IMR-90 (cell line): ENCODE measurements around the gene PITX3. TPM values are rescaled to one million over a fixed set of nuclear protein-coding genes. Genes with fewer than 3 reads are reported as not detected.

Source experiments
- ATAC-seq: fragments of 200-7000 bp; cut with Tn5 transposase; 2 replicates; pipeline ENCODE4 v1.9.1; 2020; ENCODE audit warnings: low read depth, mild to moderate bottlenecking, moderate library complexity
- BruUV-seq: library from RNA; stranded (reverse); fragments of 400-500 nt; replicated peaks from 2 replicates; lab custom pipeline; 2021; lab: Mats Ljungman, UMichigan
- CTCF ChIA-PET: fragments of 300-600 bp; formaldehyde crosslinking; extraction: SDS; loops from one replicate; lab custom pipeline; 2021; ENCODE audit warnings: antibody characterized with exemption; lab: Yijun Ruan, JAX
- POLR2A ChIA-PET: fragments of 300-600 bp; sonication (Branson Sonifier 250); formaldehyde crosslinking; loops from one replicate; lab custom pipeline; 2022; ENCODE audit warnings: antibody characterized with exemption; ENCODE audit not compliant: unreplicated experiment; lab: Charles Lee
- DNase-seq: peaks from one replicate; pipeline ENCODE4 v3.0.0; 2013
- H2AFZ ChIP-seq: replicated peaks from 2 replicates; pipeline ENCODE3; 2013; ENCODE audit warnings: low read length, mild to moderate bottlenecking; ENCODE audit not compliant: poor library complexity
- H2AK5ac ChIP-seq: 2 replicates; pipeline ENCODE4 v1.6.1; 2013; ENCODE audit warnings: low read depth, low read length, inconsistent platforms
- H2AK9ac ChIP-seq: replicated peaks from 2 replicates; pipeline ENCODE3; 2013; ENCODE audit warnings: mild to moderate bottlenecking, low read depth, low read length, moderate library complexity; ENCODE audit not compliant: poor library complexity
- H2BK120ac ChIP-seq: 2 replicates; pipeline ENCODE4 v1.6.1; 2013; ENCODE audit warnings: low read depth, low read length, inconsistent platforms
- H2BK15ac ChIP-seq: 3 replicates; pipeline ENCODE4 v1.6.1; 2013; ENCODE audit warnings: low read depth, low read length, inconsistent platforms
- H2BK20ac ChIP-seq: 2 replicates; pipeline ENCODE4 v1.6.1; 2013; ENCODE audit warnings: low read depth, mild to moderate bottlenecking, inconsistent platforms, low read length, moderate library complexity
- H2BK5ac ChIP-seq: 2 replicates; pipeline ENCODE4 v1.6.1; 2013; ENCODE audit warnings: mild to moderate bottlenecking, low read depth, low read length, inconsistent platforms; ENCODE audit not compliant: poor library complexity, severe bottlenecking
- H3K14ac ChIP-seq: replicated peaks from 2 replicates; pipeline ENCODE4 v1.6.1; 2013; ENCODE audit warnings: low read depth, low read length, inconsistent platforms
- H3K18ac ChIP-seq: 2 replicates; pipeline ENCODE4 v1.6.1; 2013; ENCODE audit warnings: low read depth, low read length, control low read depth
- H3K23ac ChIP-seq: 2 replicates; pipeline ENCODE4 v1.6.1; 2013; ENCODE audit warnings: low read depth, low read length, inconsistent platforms
- H3K27ac ChIP-seq: 2 replicates; pipeline ENCODE4 v1.5.1; 2013; ENCODE audit warnings: mild to moderate bottlenecking, control low read depth, low read length; ENCODE audit not compliant: insufficient read depth
- H3K27me3 ChIP-seq: 2 replicates; pipeline ENCODE4 v1.6.1; 2013; ENCODE audit warnings: low read length; ENCODE audit not compliant: control insufficient read depth, insufficient read depth
- H3K36me3 ChIP-seq: 2 replicates; pipeline ENCODE4 v1.6.1; 2013; ENCODE audit warnings: low read length, mixed read lengths; ENCODE audit not compliant: control insufficient read depth, insufficient read depth
- H3K4ac ChIP-seq: 2 replicates; pipeline ENCODE4 v1.6.1; 2013; ENCODE audit warnings: low read depth, low read length, inconsistent platforms
- H3K4me1 ChIP-seq: 2 replicates; pipeline ENCODE4 v1.6.1; 2013; ENCODE audit warnings: low read length, mixed read lengths; ENCODE audit not compliant: control insufficient read depth, insufficient read depth
- H3K4me2 ChIP-seq: 2 replicates; pipeline ENCODE4 v1.6.1; 2013; ENCODE audit warnings: low read depth, mild to moderate bottlenecking, control low read depth, low read length, moderate library complexity
- H3K4me3 ChIP-seq: 2 replicates; pipeline ENCODE4 v1.5.1; 2013; ENCODE audit warnings: low read depth, mild to moderate bottlenecking, control low read depth, low read length, moderate library complexity; ENCODE audit not compliant: insufficient read depth
- H3K56ac ChIP-seq: 2 replicates; pipeline ENCODE4 v1.6.1; 2013; ENCODE audit warnings: low read length, inconsistent platforms; ENCODE audit not compliant: insufficient read depth; ENCODE audit errors: extremely low read depth
- H3K79me1 ChIP-seq, 2 experiments: 2 replicates each; pipeline ENCODE4 v1.6.1; 2013; ENCODE audit warnings: low read length in 2 of 2, inconsistent platforms in 1 of 2, low read depth in 1 of 2
- H3K9ac ChIP-seq: 2 replicates; pipeline ENCODE4 v1.6.1; 2013; ENCODE audit warnings: low read depth, low read length, control low read depth
- H3K9me1 ChIP-seq: 2 replicates; pipeline ENCODE4 v1.6.1; 2013; ENCODE audit warnings: low read length, inconsistent platforms; ENCODE audit not compliant: insufficient read depth
- H3K9me3 ChIP-seq: 2 replicates; pipeline ENCODE4 v1.6.1; 2013; ENCODE audit warnings: low read length; ENCODE audit not compliant: control insufficient read depth, insufficient read depth
- H4K20me1 ChIP-seq: 2 replicates; pipeline ENCODE4 v1.6.1; 2013; ENCODE audit warnings: low read length, inconsistent platforms; ENCODE audit not compliant: insufficient read depth
- H4K5ac ChIP-seq: 2 replicates; pipeline ENCODE4 v1.6.1; 2013; ENCODE audit warnings: mild to moderate bottlenecking, low read depth, low read length, control low read depth
- H4K8ac ChIP-seq, 2 experiments: 2 replicates each; pipeline ENCODE4 v1.6.1; 2013; ENCODE audit warnings: low read depth in 2 of 2, low read length in 2 of 2, control low read depth in 1 of 2, inconsistent platforms in 1 of 2
- H4K91ac ChIP-seq: 2 replicates; pipeline ENCODE4 v1.6.1; 2013; ENCODE audit warnings: low read depth, low read length, inconsistent platforms; ENCODE audit not compliant: insufficient read depth
- MAFK ChIP-seq: IDR thresholded peaks from 2 replicates; pipeline ENCODE4 v1.6.1; 2012; ENCODE audit warnings: low read depth, low read length, improper control_type of control experiment
- WGBS, 2 experiments: methylation state at CpG; one replicate each; pipeline versions ENCODE4 v1.1.5 to v1.1.7; 2013; ENCODE audit warnings: missing lambda C conversion rate in 2 of 2; ENCODE audit not compliant: insufficient read length in 1 of 2; ENCODE audit errors: extremely low coverage in 2 of 2; 5-methylcytosine and 5-hydroxymethylcytosine counted together
- dilution Hi-C: fragments of 300-500 bp; cut with HindIII; formaldehyde crosslinking; loops from one replicate; pipeline ENCODE4 v1.14.3; 2018; ENCODE audit warnings: low sequenced_read_pairs; ENCODE audit not compliant: unreplicated experiment
- in situ Hi-C: fragments of 300-500 bp; cut with MboI; formaldehyde crosslinking; loops from 3 replicates; pipeline ENCODE4 v1.14.3; 2019; ENCODE audit warnings: low sequenced_read_pairs, inconsistent platforms, mixed read lengths
- intact Hi-C: fragments of 100-400 bp; cut with micrococcal nuclease; formaldehyde crosslinking; loops from 2 replicates; pipeline ENCODE4 v1.10.0; 2022
- polyA plus RNA-seq, 3 experiments: library from polyadenylated mRNA; depleted of rRNA; stranded (reverse); fragments of >200 nt; gene quantifications; 2 replicates each; pipeline ENCODE4 v1.2.3, GENCODE V29; 2012; ENCODE audit warnings: low replicate concordance in 1 of 3
- total RNA-seq: library from RNA; depleted of rRNA; stranded (reverse); fragments of >200 nt; gene quantifications from 2 replicates; pipeline ENCODE4 v1.2.3, GENCODE V29; 2012

PITX3 gene
- total and polyA plus RNA-seq, 2 of the 4 experiments (the other 2 are of a cell fraction), result not detected

- peak overlapping the region; percentile 81 for H3K9ac ChIP-seq
- H4K20me1 ChIP-seq, result peaks cover 54% of the 10 kb centered on the region
- peak overlapping the region; percentile 71 for H4K5ac ChIP-seq
- peaks cover 15% of the 10 kb centered on the region for H3K4me1 ChIP-seq
- dilution Hi-C loops (no loop called here), in situ Hi-C loops (no loop called here), intact Hi-C loops (loop anchor here (2.0 to 5.0 kb wide), 2 partner anchors 23 to 96 kb away; no protein-coding TSS in a partner anchor)
- ChIA-PET POLR2A (no interaction called here), CTCF (interaction anchor here (1.0 to 1.2 kb wide), 2 partner anchors 10 to 16 kb away, joined by 3 read pairs; no protein-coding TSS in a partner anchor)
- peak overlapping the region; percentile 64 to 68 for H4K8ac ChIP-seq
- H3K4me2 ChIP-seq, result peak overlapping the region; percentile 85
- TF ChIP-seq MAFK, result no peak
- peak overlapping the region; percentile 43 for H3K18ac ChIP-seq
- H3K4ac ChIP-seq, result peak overlapping the region; percentile 91
- peak overlapping the region; percentile 65 for H2BK5ac ChIP-seq
- peak overlapping the region; percentile 25; the same call in 1 of the 2 replicates for H3K23ac ChIP-seq
- no peak for ATAC-seq
- peak overlapping the region; percentile 89 for H3K56ac ChIP-seq
- H2BK120ac ChIP-seq, result 0 out of 2 replicates have a peak overlapping the region, but pooled peaks have one; percentile 45
- H2AK5ac ChIP-seq, result peak overlapping the region; percentile 83
- H3K4me3 ChIP-seq, result peak overlapping the region; percentile 78
- peaks cover 0 to 69% of the 10 kb centered on the region in 2 experiments; a peak in 2 of 4 replicates for H3K79me1 ChIP-seq
- H4K91ac ChIP-seq, result peak overlapping the region; percentile 85
- peak overlapping the region; percentile 81 for H3K27ac ChIP-seq
- peaks cover 35% of the 10 kb centered on the region for H3K9me1 ChIP-seq
- no peaks in the 10 kb centered on the region; the same call in 1 of the 2 replicates for H3K36me3 ChIP-seq
- no CpG with 5 or more reads among the region's 4 CpGs for WGBS, 2 experiments
- no peak for DNase-seq
- no peak overlapping the region for H2BK20ac ChIP-seq
- peak overlapping the region; percentile 97 for H3K14ac ChIP-seq
- peaks cover 3% of the 10 kb centered on the region for H3K27me3 ChIP-seq
- H2AK9ac ChIP-seq, result peak overlapping the region; percentile 95
- BruUV-seq, result no TSS peak
- no peak overlapping the region for H2BK15ac ChIP-seq
- peak overlapping the region; percentile 91 for H2AFZ ChIP-seq
- H3K9me3 ChIP-seq, result no peaks in the 10 kb centered on the region
These were observed 4.6 kb upstream of the PITX3 start for GRCh38 chr10:102245932-102246251.
